Measurements from ENCODE around the gene RAD50. TPM values are rescaled to one million over a fixed set of nuclear protein-coding genes. Genes with fewer than 3 reads are reported as not detected.
A peak's percentile ranks its signal among the peaks of the same experiment; 100 is the strongest.
"Not testable (repeated sequence)": the region's sequence is repeated elsewhere in the genome, so short reads cannot be mapped to it uniquely, and the experiment has no call there.

RAD50 gene
- total RNA-seq (10 to 100 TPM; 20.0 to 34.6 (median 29.3) TPM), polyA plus RNA-seq (10 to 100 TPM in 1 of 3 donors, 1 to 10 TPM in 2; 6.0 to 11.4 (median 8.1) TPM)

- Histone ChIP-seq H3K4me1 (peaks cover 0 to 21% (median 19%) of the 10 kb centered on the region in 4 donors), H3K27me3 (no peaks in the 10 kb centered on the region), H3K27ac (peak within 1 kb of the TSS; percentile 89 to 92 (median 91)), H3K36me3 (peaks cover 0 to 16% (median 3%) of the 10 kb centered on the region in 4 donors), H3K9me3 (no peaks in the 10 kb centered on the region), H3K4me3 (peak within 1 kb of the TSS; percentile 51 to 80 (median 75))
- intact Hi-C loops (cut with DNase I): loop anchor here (5.0 kb wide), 3 partner anchors 60 to 310 kb away; partner anchors contain the start of genes GDF9 and UQCRQ
- 0% methylated on average over 53 of the region's 53 CpGs for WGBS, 2 donors
- peak; percentile 97 for DNase-seq
- TF ChIP-seq CTCF (IDR thresholded peaks at IDR 0.05) (no peak), POLR2A (IDR thresholded peaks at IDR 0.05) (peak; percentile 70 to 77), POLR2AphosphoS5 (IDR thresholded peaks at IDR 0.05) (peak; percentile 94 to 98 (median 98)), EP300 (IDR thresholded peaks at IDR 0.05) (peak in 1 of 4 donors; percentile 78)
Measured at GRCh38 chr5:132556763-132557477, at the start of gene RAD50. RAD50 (plus strand) TSS chr5:132556977; CDS start chr5:132557325, 348 bp downstream.

- no peak for TF ChIP-seq POLR2AphosphoS5 (IDR thresholded peaks at IDR 0.05)
- TF ChIP-seq POLR2A (IDR thresholded peaks at IDR 0.05): no peak
- no peak for TF ChIP-seq CTCF (IDR thresholded peaks at IDR 0.05)
- no peak for TF ChIP-seq EP300 (IDR thresholded peaks at IDR 0.05)
- no peak overlapping the region for H3K4me3 ChIP-seq
- peaks cover 0 to 18% (median 13%) of the 10 kb centered on the region in 4 donors for H3K4me1 ChIP-seq
- no peaks in the 10 kb centered on the region for H3K27me3 ChIP-seq
- no peaks in the 10 kb centered on the region for H3K36me3 ChIP-seq
- H3K9me3 ChIP-seq: no peaks in the 10 kb centered on the region
- intact Hi-C loops (cut with DNase I): no loop called here
- H3K27ac ChIP-seq: no peak overlapping the region
- DNase-seq: no peak
Measured at GRCh38 chr5:132510076-132510475, 46.7 kb upstream of the RAD50 start.

GRCh38 chr5:132513618-132514336 lies 43.0 kb upstream of the RAD50 start:
- H3K36me3 ChIP-seq; H3K4me3 ChIP-seq; H3K27me3 ChIP-seq; H3K9me3 ChIP-seq; DNase-seq; intact Hi-C loops (cut with DNase I); H3K4me1 ChIP-seq; H3K27ac ChIP-seq: not testable (repeated sequence)
- 91 to 93% methylated on average over 20 of the region's 25 CpGs for WGBS, 2 donors

- H3K9me3 ChIP-seq; H3K4me3 ChIP-seq; H3K27me3 ChIP-seq; H3K4me1 ChIP-seq; H3K36me3 ChIP-seq; intact Hi-C loops (cut with DNase I); DNase-seq; H3K27ac ChIP-seq: not testable (repeated sequence)
- WGBS, 2 donors: 97 to 99% methylated on average over 1 of the region's 1 CpG
Measured at GRCh38 chr5:132522067-132522466, 34.7 kb upstream of the RAD50 start.

- H3K4me3 ChIP-seq; H3K27me3 ChIP-seq; H3K9me3 ChIP-seq; H3K4me1 ChIP-seq; DNase-seq; H3K27ac ChIP-seq; intact Hi-C loops (cut with DNase I); H3K36me3 ChIP-seq: not testable (repeated sequence)
- 89 to 90% methylated on average over 5 of the region's 5 CpGs for WGBS, 2 donors
Measured at GRCh38 chr5:132524877-132525276, 31.9 kb upstream of the RAD50 start.

- Histone ChIP-seq H3K4me3 (no peak overlapping the region), H3K4me1 (peaks cover 0 to 4% (median 0%) of the 10 kb centered on the region in 4 donors), H3K27ac (no peak overlapping the region), H3K27me3 (no peaks in the 10 kb centered on the region), H3K9me3 (no peaks in the 10 kb centered on the region), H3K36me3 (no peaks in the 10 kb centered on the region)
- TF ChIP-seq POLR2AphosphoS5 (IDR thresholded peaks at IDR 0.05) (no peak), CTCF (IDR thresholded peaks at IDR 0.05) (no peak), EP300 (IDR thresholded peaks at IDR 0.05) (no peak), POLR2A (IDR thresholded peaks at IDR 0.05) (no peak)
- DNase-seq: no peak
- intact Hi-C loops (cut with DNase I): no loop called here
Measured at GRCh38 chr5:132525299-132525724, 31.5 kb upstream of the RAD50 start.
